ENCODE results near the gene CYP17A1. TPM values are rescaled to one million over a fixed set of nuclear protein-coding genes. Genes with fewer than 3 reads are reported as not detected.
A peak's percentile ranks its signal among the peaks of the same experiment; 100 is the strongest.
"Not testable (repeated sequence)": the region's sequence is repeated elsewhere in the genome, so short reads cannot be mapped to it uniquely, and the experiment has no call there.

Gene CYP17A1
- total and polyA plus RNA-seq, 2 experiments from 2014 or later: not detected

DNA sequence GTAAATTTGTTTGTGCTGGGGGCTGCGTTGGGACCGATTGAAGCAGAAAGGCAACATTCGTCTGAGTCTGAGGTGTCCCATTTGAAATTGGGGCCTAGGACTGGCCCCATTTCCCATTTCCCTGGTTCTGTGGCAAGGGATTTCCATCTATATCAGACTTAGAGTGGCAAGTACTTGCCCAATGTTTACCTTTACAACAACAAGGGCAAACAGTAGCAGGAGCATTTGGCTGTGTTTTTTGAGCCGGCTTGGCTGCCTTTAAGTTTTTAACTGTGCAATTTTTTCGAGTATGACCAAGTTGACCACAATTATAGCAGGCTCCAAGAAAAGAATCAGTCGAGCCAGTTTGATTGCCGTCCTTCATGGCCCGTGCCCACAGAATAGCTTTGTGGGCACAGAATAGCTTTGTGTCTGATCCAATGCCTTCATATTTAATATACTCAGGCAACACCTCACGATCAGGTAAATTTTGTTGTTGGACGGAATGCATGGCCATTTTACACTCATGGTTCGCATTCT is 4.7 kb upstream of the CYP17A1 start:
- in situ Hi-C loops (cut with MboI): no loop called here
- no peak overlapping the region for H2AFZ ChIP-seq
- no peak for DNase-seq
- no peaks in the 10 kb centered on the region for H3K4me1 ChIP-seq (ENCODE audit: insufficient read depth)
- WGBS, 2 experiments (ENCODE audit: low coverage in 1 of 2, low lambda C conversion rate in 2 of 2, missing lambda C conversion rate in 2 of 2): 47 to 54% methylated on average over 11 of the region's 11 CpGs
- no peak overlapping the region for H3K4me3 ChIP-seq
- H3F3A ChIP-seq (ENCODE audit: insufficient read depth): no peaks in the 10 kb centered on the region
- no peaks in the 10 kb centered on the region for H4K20me1 ChIP-seq (ENCODE audit: insufficient read depth)
- no peak overlapping the region for H3K9ac ChIP-seq
- no peaks in the 10 kb centered on the region for H3K36me3 ChIP-seq (ENCODE audit: low read depth)
- H3K9me3 ChIP-seq (ENCODE audit: low read depth): no peaks in the 10 kb centered on the region
- H3K9me2 ChIP-seq (ENCODE audit: insufficient read depth): no peaks in the 10 kb centered on the region
- TF ChIP-seq EZH2 (IDR thresholded peaks at IDR 0.05; ENCODE audit: insufficient read depth, poor library complexity, severe bottlenecking): no peak
- no peak for TF ChIP-seq EZH2phosphoT487 (IDR thresholded peaks at IDR 0.05; ENCODE audit: insufficient read depth, low read depth)
- no peak overlapping the region for H3K27ac ChIP-seq
- H3K27me3 ChIP-seq (replicated peaks; ENCODE audit: insufficient read depth): peaks cover 13% of the 10 kb centered on the region; the same call in 1 of the 2 replicates
- no peak overlapping the region for H3K4me2 ChIP-seq (ENCODE audit: unreplicated experiment)
- no peaks in the 10 kb centered on the region for H3K79me2 ChIP-seq (ENCODE audit: insufficient read depth)

DNA sequence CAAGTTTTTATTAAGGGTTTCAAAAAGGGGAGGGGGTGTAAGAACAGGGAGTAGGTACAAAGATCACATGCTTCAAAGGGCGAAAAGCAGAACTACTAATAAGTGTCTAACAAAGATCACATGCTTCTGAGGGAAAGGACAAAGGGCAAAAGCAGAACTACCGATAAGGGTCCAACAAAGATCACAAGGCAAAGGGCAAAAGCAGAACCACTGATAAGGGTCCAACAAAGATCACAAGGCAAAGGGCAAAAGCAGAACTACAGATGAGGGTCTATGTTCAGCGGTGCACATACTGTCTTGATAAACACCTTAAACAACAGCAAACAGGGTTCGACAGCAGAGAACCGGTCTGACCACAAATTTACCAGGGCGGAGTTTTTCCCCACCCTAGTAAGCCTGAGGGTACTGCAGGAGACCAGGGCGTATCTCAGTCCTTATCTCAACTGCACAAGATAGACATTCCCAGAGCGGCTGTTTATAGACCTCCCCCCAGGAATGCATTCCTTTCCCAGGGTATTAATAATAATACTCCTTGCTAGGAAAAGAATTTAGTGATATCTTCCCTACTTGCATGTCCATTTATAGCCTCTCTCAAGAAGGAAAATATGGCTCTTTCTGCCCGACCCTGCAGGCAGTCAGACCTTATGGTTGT is 1.2 kb upstream of the CYP17A1 start:
- H3K4me1 ChIP-seq (ENCODE audit: insufficient read depth); H3K4me3 ChIP-seq; H3K4me2 ChIP-seq (ENCODE audit: unreplicated experiment); H4K20me1 ChIP-seq (ENCODE audit: insufficient read depth); H3K9ac ChIP-seq; H3K9me2 ChIP-seq (ENCODE audit: insufficient read depth); H3K27ac ChIP-seq; H3K36me3 ChIP-seq (ENCODE audit: low read depth); DNase-seq; H3K9me3 ChIP-seq (ENCODE audit: low read depth); in situ Hi-C loops (cut with MboI); H3F3A ChIP-seq (ENCODE audit: insufficient read depth); H3K79me2 ChIP-seq (ENCODE audit: insufficient read depth); H2AFZ ChIP-seq: not testable (repeated sequence)
- 78 to 85% methylated on average over 9 of the region's 9 CpGs for WGBS, 2 experiments (ENCODE audit: low coverage in 1 of 2, low lambda C conversion rate in 2 of 2, missing lambda C conversion rate in 2 of 2)
- peaks cover 13% of the 10 kb centered on the region; the same call in 1 of the 2 replicates for H3K27me3 ChIP-seq (replicated peaks; ENCODE audit: insufficient read depth)

DNA sequence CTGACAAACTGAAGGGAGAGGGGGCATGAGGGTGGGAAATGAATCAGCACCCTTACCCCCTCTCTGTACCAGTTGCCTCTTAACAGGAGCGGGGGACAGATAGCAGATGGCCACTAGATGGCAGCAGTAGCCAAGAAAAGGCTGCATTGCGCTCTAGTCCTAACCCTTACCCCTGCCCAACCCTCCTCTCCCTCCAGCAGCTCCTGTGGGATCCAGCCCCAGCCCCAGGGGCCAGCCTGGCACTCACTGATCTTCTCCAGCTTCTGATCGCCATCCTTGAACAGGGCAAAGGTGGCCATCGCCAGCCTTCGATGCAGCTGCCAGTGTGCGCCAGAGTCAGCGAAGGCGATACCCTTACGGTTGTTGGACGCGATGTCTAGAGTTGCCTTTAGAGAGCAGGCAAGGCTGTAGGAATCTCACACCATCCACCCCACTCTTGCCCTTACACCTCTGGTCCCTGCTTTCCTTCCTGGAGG is 2.2 kb downstream of the CYP17A1 start:
- peak; percentile 77 for DNase-seq
- Histone ChIP-seq H3K9me3 (ENCODE audit: low read depth) (no peaks in the 10 kb centered on the region), H2AFZ (no peak overlapping the region), H3K4me3 (no peak overlapping the region), H3K79me2 (ENCODE audit: insufficient read depth) (no peaks in the 10 kb centered on the region), H3K36me3 (ENCODE audit: low read depth) (no peaks in the 10 kb centered on the region), H3K9ac (no peak overlapping the region), H3K4me1 (ENCODE audit: insufficient read depth) (no peaks in the 10 kb centered on the region), H3K27ac (no peak overlapping the region), H3K4me2 (ENCODE audit: unreplicated experiment) (no peak overlapping the region), H4K20me1 (ENCODE audit: insufficient read depth) (no peaks in the 10 kb centered on the region), H3K9me2 (ENCODE audit: insufficient read depth) (no peaks in the 10 kb centered on the region), H3F3A (ENCODE audit: insufficient read depth) (no peaks in the 10 kb centered on the region), H3K27me3 (replicated peaks; ENCODE audit: insufficient read depth) (no peaks in the 10 kb centered on the region; the same call in 1 of the 2 replicates)
- TF ChIP-seq EZH2 (IDR thresholded peaks at IDR 0.05; ENCODE audit: insufficient read depth, poor library complexity, severe bottlenecking) (no peak), EZH2phosphoT487 (IDR thresholded peaks at IDR 0.05; ENCODE audit: insufficient read depth, low read depth) (no peak)
- in situ Hi-C loops (cut with MboI): no loop called here
- WGBS, 2 experiments (ENCODE audit: low coverage in 1 of 2, low lambda C conversion rate in 2 of 2, missing lambda C conversion rate in 2 of 2): 57 to 58% methylated on average over 10 to 11 of the region's 11 CpGs

DNA sequence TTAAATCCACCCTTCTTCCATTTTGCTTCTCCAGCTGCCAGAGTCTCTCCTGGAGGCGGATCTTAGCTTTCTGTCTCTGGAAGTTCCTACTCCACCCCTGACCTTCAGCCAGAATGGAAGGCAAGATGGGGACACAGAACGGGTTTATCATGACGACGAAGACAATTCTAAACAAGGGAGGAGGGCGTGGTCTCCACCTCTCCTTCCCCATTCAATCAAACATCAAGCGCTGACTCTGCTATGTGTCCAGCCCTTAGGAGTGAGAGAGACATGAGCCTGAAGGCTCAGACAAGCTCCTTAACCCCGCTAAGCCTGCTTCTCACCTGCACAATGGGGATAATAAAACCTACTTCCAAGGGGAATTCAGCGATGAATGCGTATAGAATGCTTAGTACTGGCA is 3.1 kb downstream of the CYP17A1 start:
- H3K9me3 ChIP-seq (ENCODE audit: low read depth): no peaks in the 10 kb centered on the region
- H3K79me2 ChIP-seq (ENCODE audit: insufficient read depth): no peaks in the 10 kb centered on the region
- H3K9ac ChIP-seq: no peak overlapping the region
- no peak overlapping the region for H3K4me2 ChIP-seq (ENCODE audit: unreplicated experiment)
- H3F3A ChIP-seq (ENCODE audit: insufficient read depth): no peaks in the 10 kb centered on the region
- in situ Hi-C loops (cut with MboI): loop anchor here (5.0 kb wide), 2 partner anchors 68 to 107 kb away; no protein-coding TSS in a partner anchor
- H3K36me3 ChIP-seq (ENCODE audit: low read depth): no peaks in the 10 kb centered on the region
- H3K27me3 ChIP-seq (replicated peaks; ENCODE audit: insufficient read depth): no peaks in the 10 kb centered on the region; the same call in 1 of the 2 replicates
- no peaks in the 10 kb centered on the region for H3K9me2 ChIP-seq (ENCODE audit: insufficient read depth)
- H3K4me3 ChIP-seq: no peak overlapping the region
- no peaks in the 10 kb centered on the region for H3K4me1 ChIP-seq (ENCODE audit: insufficient read depth)
- H4K20me1 ChIP-seq (ENCODE audit: insufficient read depth): no peaks in the 10 kb centered on the region
- H2AFZ ChIP-seq: no peak overlapping the region
- TF ChIP-seq EZH2 (IDR thresholded peaks at IDR 0.05; ENCODE audit: insufficient read depth, poor library complexity, severe bottlenecking) (no peak), EZH2phosphoT487 (IDR thresholded peaks at IDR 0.05; ENCODE audit: insufficient read depth, low read depth) (no peak)
- 47 to 54% methylated on average over 9 of the region's 9 CpGs for WGBS, 2 experiments (ENCODE audit: low coverage in 1 of 2, low lambda C conversion rate in 2 of 2, missing lambda C conversion rate in 2 of 2)
- H3K27ac ChIP-seq: no peak overlapping the region
- DNase-seq: no peak
